Stimulated activated CD8-positive, alpha-beta memory T cell treated with anti-CD3 and anti-CD28 coated beads, Interleukin-2, amount 100 ng/mL, for 48 hours (primary cell): ENCODE results near the gene BMP7.
"Not testable (repeated sequence)": the region's sequence is repeated elsewhere in the genome, so short reads cannot be mapped to it uniquely, and the experiment has no call there.

Experiments
- DNase-seq, 2 donors: peaks; one replicate each; pipeline ENCODE4 v3.0.0-alpha.2; 2020; ENCODE audit warnings: low read depth in 2 of 2

The BMP7 gene

GRCh38 chr20:57249772-57250171 lies 16.7 kb downstream of the BMP7 start:
- DNase-seq, result no peak

GRCh38 chr20:57249073-57249472 lies 17.4 kb downstream of the BMP7 start:
- DNase-seq, result no peak

- no peak for DNase-seq
These were observed 18.2 kb downstream of the BMP7 start for GRCh38 chr20:57248132-57248797.

DNA sequence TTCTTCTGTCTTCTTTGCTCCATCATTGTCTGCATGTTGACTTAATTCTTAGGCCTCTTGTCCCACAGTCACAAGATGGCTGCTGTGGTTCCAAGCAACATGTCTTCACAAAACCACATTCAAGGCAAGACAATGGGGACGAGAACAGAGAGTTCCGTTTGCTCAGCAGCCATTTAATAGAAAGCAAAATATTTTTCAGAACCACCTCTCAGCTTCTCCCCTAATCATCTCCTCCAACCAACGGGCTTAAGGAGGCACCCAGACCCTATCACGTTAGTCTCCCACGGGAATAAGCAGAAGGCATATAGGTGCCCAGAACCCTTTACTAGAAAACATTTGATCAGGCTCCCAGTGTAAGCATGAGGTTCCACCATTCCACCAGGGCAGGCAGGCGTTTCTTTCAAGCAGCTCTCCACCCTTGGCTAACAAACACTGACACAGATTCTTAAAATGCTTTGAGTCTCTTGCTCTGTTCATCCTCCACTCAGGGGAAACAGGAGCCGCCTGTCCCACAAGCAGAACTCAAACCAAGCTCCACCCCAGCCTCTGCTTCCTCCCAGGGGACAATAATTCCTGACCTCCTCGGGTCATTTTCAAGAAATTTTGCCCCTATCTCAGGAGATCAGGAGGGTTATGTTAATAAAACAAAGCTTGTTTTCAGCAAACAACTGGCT lies 19.0 kb downstream of the BMP7 start:
- DNase-seq, result no peak

GRCh38 chr20:57245997-57246396 lies 20.4 kb downstream of the BMP7 start:
- no peak for DNase-seq

GRCh38 chr20:57244627-57245214 lies 21.7 kb downstream of the BMP7 start:
- no peak for DNase-seq

- DNase-seq, result no peak
These were observed 22.2 kb downstream of the BMP7 start for GRCh38 chr20:57244221-57244585.

DNA sequence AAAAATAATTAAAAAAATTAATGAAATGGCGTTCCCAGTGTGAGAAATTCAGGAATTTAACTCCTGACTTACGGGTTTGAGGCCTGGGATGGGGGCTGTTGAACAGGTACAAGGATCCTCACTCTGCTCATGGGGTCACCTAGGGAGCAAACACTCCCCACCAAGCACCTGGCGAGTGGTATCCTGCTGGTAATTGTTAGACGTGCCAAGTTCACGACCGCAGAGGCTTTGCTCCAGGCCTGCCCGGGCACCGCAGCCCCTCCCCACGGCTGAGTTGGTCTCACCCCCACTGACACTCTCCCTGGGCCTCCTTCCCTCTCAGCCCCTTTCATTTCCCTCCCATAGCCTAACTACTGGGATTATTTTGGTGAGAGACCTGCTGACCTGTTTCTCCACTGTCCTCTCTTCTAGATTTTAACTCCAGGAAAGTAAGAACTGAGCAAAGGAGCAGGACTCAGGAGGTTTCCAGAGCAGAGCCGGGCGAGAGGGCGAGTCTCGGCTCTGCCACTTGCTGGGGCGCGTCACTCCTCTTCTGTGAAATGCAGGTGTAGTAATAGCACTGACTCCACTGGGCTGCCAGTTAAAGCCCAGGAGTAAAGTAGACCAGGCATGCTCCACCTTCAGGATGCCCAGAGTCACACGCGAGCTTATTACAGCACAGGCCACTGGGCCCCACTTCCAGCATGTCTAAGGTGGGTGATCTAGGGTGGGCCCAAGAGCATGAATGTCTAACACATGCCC lies 22.8 kb downstream of the BMP7 start:
- no peak for DNase-seq

DNA sequence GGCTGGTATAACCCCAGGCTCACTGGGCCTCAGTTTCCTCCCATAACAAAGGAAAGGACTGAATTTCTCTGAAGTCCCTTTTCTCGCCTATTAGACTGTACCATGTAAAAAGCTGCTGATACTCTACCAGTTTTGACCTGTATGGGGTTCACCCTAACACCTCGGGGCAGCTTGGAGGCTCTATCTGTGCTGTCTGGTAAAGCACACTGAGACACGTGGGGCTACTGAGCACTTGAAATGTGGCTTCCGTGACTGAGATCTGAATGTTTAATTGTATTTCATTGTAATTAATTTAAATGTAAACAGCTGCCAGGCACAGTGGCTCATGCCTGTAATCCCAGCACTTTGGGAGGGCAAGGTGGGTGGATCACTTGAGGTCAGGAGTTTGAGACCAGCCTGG lies 24.0 kb downstream of the BMP7 start:
- DNase-seq, result no peak

DNA sequence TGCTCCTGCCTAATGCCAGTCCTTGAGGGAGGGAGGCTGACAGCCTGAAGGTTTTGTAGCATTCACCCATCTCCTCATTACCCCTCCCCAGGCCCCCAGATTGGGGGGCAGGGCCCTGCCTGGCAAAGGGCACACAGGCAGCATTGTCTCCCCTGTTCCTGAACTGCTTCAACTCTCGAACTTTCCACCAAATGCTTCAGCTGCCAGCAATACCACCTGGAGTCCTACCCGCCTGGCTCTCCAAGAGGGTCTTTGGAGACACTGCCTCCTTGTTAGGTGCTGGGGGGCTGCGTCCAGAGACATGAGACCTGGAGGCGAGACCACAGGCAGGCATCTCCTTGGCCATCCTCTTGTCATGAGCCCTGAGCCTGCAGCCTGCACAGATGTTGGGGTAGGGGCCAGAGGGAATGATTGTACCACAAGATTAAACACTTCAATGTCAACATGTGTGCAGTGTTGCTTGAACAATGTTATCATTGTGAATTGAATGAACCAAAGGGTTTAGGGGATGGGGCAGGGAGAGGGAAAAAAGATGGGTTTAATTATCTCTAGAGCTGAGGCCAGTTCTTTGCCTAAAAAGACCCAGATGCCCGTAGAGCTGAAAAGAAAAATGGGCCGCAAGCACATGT lies 25.0 kb downstream of the BMP7 start:
- no peak for DNase-seq

DNA sequence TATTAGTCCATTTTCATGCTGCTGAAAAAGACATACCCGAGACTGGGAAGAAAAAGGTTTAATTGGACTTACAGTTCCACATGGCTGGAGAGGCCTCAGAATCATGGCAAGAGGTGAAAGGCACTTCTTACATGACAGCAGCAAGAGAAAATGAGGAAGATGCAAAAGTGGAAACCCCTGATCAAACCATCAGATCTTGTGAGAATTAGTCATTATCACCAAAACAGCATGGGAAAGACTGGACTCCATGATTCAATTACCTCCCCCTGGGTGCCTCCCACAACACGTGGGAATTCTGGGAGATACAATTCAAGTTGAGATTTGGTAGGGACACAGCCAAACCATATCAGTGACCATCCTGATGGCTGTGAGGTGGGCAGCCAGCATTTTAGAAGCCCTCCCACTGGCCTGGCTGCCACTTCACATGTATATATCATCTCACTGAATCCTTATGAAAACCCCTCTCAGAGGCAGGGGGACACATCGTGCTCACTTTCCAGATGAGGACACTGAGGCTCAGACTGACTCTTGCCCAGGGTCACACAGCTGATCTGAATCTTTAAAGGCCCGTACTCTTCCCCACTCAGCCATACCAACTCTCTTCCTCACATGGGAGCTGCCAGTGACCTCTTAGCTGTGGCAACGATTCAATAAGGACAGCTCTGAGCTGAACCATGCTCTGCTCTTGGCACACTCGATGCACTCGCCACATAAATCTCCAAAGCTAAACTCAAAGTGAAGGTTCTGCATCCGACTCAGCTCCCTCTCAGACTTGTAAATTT lies 25.7 kb downstream of the BMP7 start:
- DNase-seq, result no peak

GRCh38 chr20:57239725-57240124 lies 26.7 kb downstream of the BMP7 start:
- DNase-seq, result not testable (repeated sequence)

GRCh38 chr20:57239324-57239723 lies 27.1 kb downstream of the BMP7 start:
- not testable (repeated sequence) for DNase-seq

GRCh38 chr20:57238089-57238488 lies 28.4 kb downstream of the BMP7 start:
- no peak for DNase-seq

DNA sequence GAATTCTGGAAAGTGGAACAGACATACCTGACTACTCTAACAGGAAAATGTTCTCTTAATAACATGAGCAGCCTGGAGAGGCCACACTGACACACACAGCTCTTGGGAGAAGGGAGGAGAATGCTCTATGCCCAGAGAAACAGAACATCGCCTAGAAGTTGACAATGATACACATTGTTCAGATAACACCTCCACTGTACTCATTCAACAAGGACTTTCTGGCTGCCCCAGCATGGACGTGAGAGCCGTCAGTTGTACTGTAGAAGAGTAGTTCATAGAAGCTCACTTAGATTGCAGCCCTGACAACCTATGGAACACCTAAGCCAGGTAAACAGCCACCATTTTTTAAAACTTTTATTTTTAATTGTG lies 28.9 kb downstream of the BMP7 start:
- DNase-seq, result no peak

- no peak for DNase-seq
These were observed 29.4 kb downstream of the BMP7 start for GRCh38 chr20:57236813-57237584.

GRCh38 chr20:57234556-57235251 lies 31.7 kb downstream of the BMP7 start:
- DNase-seq, result no peak

GRCh38 chr20:57231951-57232428 lies 34.5 kb downstream of the BMP7 start:
- DNase-seq, result no peak

DNA sequence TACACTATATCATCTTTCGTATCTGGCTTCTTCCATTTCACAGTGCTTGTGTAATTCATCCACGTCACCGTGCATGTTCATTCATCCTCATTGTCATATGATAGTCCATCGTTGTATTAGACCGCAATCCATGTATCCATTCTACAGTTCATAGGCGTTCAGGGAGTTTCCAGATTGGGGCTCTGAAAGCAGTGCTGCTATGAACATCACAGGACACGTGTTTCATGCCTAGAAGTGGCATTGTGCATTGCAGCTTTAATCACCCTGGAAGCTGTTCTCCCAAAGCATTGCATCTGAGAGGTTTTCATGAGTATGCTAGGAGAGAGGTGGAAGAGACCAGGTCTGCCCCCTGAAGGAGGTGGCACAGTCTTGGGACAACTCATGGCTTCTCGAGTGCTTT lies 35.3 kb downstream of the BMP7 start:
- DNase-seq, result no peak

DNA sequence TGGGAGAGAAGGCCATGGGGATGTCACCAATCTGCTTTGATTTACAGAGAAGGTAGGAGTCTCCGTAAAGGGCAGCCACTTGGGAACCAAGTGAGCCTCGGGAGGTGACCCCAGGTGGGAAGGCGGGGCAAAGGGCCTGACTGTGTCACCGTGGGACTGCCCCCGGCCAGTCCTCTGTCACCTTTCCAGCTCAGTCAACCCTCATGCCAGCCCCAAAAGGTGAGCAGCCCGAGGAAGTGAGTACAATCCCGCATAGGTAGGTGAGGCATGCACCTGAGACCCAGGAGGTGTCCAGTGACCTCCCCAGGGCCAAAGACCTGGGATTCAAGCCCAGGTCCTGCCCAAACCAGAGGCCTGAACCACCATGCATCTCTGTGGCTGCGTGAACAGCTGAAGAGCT lies 36.2 kb downstream of the BMP7 start:
- DNase-seq, result no peak
